Ascending aorta (tissue), 2 donors: ENCODE results near the gene EDEM1. TPM values are rescaled to one million over a fixed set of nuclear protein-coding genes. Genes with fewer than 3 reads are reported as not detected.

ENCODE experiments used
- DNase-seq, 2 donors: peaks; one replicate each; pipeline ENCODE4 v3.0.0-alpha.2; 2019; ENCODE audit warnings: low spot score in 2 of 2
- H3K27ac ChIP-seq, 2 donors: fragments of 200-600 bp; sonication (generic); one replicate each; pipeline ENCODE4 v1.5.1; 2016 to 2017; ENCODE audit warnings: mild to moderate bottlenecking in 1 of 2
- H3K27me3 ChIP-seq: fragments of 200-600 bp; sonication (generic); one replicate; pipeline ENCODE4 v1.5.1; 2017
- H3K36me3 ChIP-seq, 2 donors: fragments of 200-600 bp; sonication (generic); one replicate each; pipeline ENCODE4 v1.5.1; 2016
- H3K4me1 ChIP-seq, 2 donors: fragments of 200-600 bp; sonication (generic); one replicate each; pipeline ENCODE4 v1.5.1; 2016 to 2017; ENCODE audit warnings: mild to moderate bottlenecking in 1 of 2
- H3K4me3 ChIP-seq, 2 donors: fragments of 200-600 bp; sonication (generic); one replicate each; pipeline ENCODE4 v1.5.1; 2016 to 2017; ENCODE audit warnings: mild to moderate bottlenecking in 1 of 2
- H3K9me3 ChIP-seq, 2 donors: fragments of 200-600 bp; sonication (generic); one replicate each; pipeline ENCODE4 v1.5.1; 2016
- intact Hi-C: fragments of 100-400 bp; cut with DNase I; formaldehyde crosslinking; loops from one replicate; pipeline ENCODE4 v1.15.1; 2023
- total RNA-seq: library from RNA; depleted of rRNA; stranded (reverse); fragments of >200 nt; gene quantifications from one replicate; pipeline ENCODE4 v1.1.0, GENCODE V29; 2016
- TF ChIP-seq, protein P1 (sequence below), 3 experiments: fragments of 200-600 bp in 2 of 3; fragments of 450-650 bp in 1 of 3; sonication (generic) in 2 of 3; IDR thresholded peaks; one replicate each; pipeline ENCODE4 v1.5.1; 2016 to 2019; ENCODE audit warnings: antibody characterized with exemption in 3 of 3, mild to moderate bottlenecking in 1 of 3, moderate library complexity in 1 of 3

Gene EDEM1
- total RNA-seq, 1 donor from 2014 or later: 27.2 TPM

DNA sequence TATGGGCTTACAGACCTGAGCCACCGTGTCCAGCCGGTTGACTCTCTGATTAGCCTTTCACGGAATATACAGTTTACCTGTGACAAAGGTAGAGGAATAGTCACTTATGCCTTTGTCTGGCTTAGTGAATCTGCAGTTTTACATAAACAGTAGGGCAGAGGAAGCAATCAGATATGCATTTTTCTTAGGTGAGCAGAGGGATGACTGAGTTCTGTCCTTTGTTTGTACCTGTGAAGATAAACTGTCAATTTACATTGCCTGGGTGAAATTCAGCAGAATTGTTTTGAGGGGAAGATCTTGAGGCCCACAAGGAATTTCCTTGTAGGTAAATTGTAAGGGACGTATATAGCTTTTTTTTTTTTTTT is 10.8 kb downstream of the EDEM1 start:
- no peak overlapping the region for H3K27ac ChIP-seq
- intact Hi-C loops: no loop called here
- no peak for DNase-seq

DNA sequence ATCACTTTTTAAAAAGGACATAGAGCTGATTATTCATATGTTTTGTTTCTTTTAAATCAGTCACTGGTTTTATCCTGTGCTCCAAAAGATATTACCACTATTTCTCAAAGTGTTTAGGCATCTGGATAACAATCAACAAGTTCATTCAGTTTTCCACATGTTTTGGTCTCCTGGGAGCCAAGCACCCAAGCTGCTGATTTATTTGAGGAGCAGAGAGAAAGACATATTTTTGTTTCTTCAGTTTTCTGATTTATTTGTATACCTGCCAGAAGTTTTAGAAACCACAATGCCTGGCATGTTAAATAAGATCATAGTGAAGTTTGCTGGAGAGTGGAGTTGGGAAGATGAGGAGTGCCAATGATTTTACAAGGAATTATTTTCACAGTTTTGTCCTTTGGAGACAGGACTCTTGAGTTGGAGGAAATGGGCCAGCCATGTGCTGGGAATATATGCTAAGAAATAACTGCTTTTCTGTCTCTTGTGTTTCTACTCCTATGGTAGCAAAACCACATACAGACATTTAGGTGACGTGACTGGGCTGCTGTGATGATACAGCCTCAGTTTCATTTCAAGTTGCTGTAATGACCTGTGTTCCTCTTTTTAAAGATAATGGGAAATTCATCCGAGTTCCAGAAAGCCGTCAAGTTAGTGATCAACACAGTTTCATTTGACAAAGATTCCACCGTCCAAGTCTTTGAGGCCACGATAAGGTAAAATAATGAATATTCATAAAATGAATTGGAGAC is 11.7 kb downstream of the EDEM1 start:
- intact Hi-C loops: no loop called here
- no peak for DNase-seq
- H3K4me3 ChIP-seq: no peak overlapping the region
- TF ChIP-seq, protein P1, sequence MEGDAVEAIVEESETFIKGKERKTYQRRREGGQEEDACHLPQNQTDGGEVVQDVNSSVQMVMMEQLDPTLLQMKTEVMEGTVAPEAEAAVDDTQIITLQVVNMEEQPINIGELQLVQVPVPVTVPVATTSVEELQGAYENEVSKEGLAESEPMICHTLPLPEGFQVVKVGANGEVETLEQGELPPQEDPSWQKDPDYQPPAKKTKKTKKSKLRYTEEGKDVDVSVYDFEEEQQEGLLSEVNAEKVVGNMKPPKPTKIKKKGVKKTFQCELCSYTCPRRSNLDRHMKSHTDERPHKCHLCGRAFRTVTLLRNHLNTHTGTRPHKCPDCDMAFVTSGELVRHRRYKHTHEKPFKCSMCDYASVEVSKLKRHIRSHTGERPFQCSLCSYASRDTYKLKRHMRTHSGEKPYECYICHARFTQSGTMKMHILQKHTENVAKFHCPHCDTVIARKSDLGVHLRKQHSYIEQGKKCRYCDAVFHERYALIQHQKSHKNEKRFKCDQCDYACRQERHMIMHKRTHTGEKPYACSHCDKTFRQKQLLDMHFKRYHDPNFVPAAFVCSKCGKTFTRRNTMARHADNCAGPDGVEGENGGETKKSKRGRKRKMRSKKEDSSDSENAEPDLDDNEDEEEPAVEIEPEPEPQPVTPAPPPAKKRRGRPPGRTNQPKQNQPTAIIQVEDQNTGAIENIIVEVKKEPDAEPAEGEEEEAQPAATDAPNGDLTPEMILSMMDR (IDR thresholded peaks at IDR 0.05): no peak
- peaks cover 24 to 45% of the 10 kb centered on the region in 2 donors for H3K36me3 ChIP-seq
- peaks cover 0 to 3% of the 10 kb centered on the region in 2 donors for H3K4me1 ChIP-seq
- no peak overlapping the region for H3K27ac ChIP-seq
- no peaks in the 10 kb centered on the region for H3K27me3 ChIP-seq
- no peaks in the 10 kb centered on the region for H3K9me3 ChIP-seq

More for the DNA sequence above, 10.8 kb downstream of the EDEM1 start:
- peaks cover 18 to 36% of the 10 kb centered on the region in 2 donors for H3K36me3 ChIP-seq
- no peak overlapping the region for H3K4me3 ChIP-seq
- H3K4me1 ChIP-seq: peaks cover 0 to 3% of the 10 kb centered on the region in 2 donors
- TF ChIP-seq, protein P1 (IDR thresholded peaks at IDR 0.05): no peak
- no peaks in the 10 kb centered on the region for H3K9me3 ChIP-seq
- H3K27me3 ChIP-seq: no peaks in the 10 kb centered on the region

DNA sequence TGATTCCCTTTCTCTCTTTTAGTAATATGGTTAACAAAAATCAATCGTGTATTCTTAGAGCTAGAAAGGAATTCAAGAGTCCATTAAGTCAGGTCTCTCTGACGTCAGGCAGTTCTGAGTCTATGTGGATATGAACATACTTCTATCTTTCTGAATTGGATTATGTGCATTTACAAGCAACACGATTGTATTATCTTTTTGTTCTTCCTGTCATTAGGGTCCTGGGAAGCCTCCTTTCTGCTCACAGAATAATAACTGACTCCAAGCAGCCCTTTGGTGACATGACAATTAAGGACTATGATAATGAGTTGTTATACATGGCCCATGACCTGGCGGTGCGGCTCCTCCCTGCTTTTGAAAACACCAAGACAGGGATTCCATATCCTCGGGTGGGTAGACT is 14.0 kb downstream of the EDEM1 start:
- Histone ChIP-seq H3K4me1 (no peaks in the 10 kb centered on the region), H3K36me3 (peaks cover 41 to 68% of the 10 kb centered on the region in 2 donors), H3K9me3 (no peaks in the 10 kb centered on the region), H3K4me3 (no peak overlapping the region), H3K27ac (no peak overlapping the region), H3K27me3 (no peaks in the 10 kb centered on the region)
- no peak for DNase-seq
- intact Hi-C loops: no loop called here
- TF ChIP-seq, protein P1 (IDR thresholded peaks at IDR 0.05): no peak

DNA sequence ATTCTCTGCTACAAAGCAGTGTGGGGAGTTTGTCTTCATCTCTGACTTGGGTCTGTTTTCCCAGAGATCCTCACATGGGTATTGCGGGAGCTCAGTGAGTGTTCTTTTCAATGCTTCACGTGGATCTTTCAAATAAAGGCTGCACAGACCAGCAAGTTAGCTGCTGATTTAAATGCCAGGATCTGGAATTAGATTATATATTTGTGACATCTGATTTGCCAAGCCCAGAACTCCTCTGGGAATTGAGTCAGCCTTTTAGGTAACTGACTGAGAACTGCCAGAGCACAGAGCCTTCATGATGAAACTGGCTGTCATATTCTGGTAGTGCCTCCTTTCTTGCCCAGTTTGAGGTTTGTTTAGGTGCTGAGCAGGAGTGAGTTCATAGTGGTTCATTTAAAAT is 14.7 kb downstream of the EDEM1 start:
- Histone ChIP-seq H3K27ac (no peak overlapping the region), H3K9me3 (no peaks in the 10 kb centered on the region), H3K36me3 (peaks cover 46 to 74% of the 10 kb centered on the region in 2 donors), H3K4me3 (no peak overlapping the region), H3K4me1 (no peaks in the 10 kb centered on the region), H3K27me3 (no peaks in the 10 kb centered on the region)
- TF ChIP-seq, protein P1 (IDR thresholded peaks at IDR 0.05): no peak
- DNase-seq: no peak
- intact Hi-C loops: no loop called here

DNA sequence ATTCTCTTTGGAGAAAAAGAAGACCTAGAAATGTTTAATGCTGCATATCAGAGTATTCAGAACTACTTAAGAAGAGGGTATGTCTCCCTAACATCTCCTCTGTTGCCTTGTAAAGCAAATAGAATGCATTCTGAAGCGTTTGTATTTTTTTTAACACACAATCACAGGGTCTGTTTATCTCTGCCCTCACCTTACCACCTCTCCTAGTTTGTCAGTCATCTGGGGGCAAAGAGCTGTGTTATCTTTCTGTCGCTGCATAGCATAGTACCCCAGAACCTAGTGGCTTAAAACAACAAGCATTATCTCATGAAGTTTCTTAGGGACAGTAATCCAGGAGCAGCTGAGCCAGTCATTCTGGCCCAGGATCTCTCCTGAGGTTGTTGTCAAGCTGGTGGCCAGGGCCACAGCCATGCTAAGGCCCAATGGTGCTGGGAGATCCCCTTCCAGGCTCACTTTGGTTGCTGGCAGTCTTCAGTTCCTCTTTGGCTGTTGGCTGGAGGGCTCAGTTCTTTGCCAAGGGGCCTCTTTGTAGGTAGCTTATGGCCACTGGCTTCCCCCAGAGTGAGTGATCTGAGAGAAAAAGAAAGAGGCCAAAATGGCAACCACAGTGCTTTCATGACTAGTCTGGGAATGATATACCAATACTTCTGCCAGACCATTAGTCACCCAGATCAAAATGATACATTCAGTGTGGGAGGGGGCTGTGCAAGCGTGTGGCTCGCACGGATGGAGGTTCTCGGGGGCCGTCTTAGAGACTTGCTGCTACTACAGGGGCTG is 17.8 kb downstream of the EDEM1 start:
- H3K4me1 ChIP-seq: no peaks in the 10 kb centered on the region
- H3K36me3 ChIP-seq: peaks cover 69 to 96% of the 10 kb centered on the region in 2 donors
- H3K4me3 ChIP-seq: no peak overlapping the region
- intact Hi-C loops: no loop called here
- TF ChIP-seq, protein P1 (IDR thresholded peaks at IDR 0.05): no peak
- H3K9me3 ChIP-seq: no peaks in the 10 kb centered on the region
- no peak for DNase-seq
- no peaks in the 10 kb centered on the region for H3K27me3 ChIP-seq
- no peak overlapping the region for H3K27ac ChIP-seq
